Spinal cord (tissue), 10 donors: Measurements from ENCODE around the gene IL12A. TPM values are rescaled to one million over a fixed set of nuclear protein-coding genes. Genes with fewer than 3 reads are reported as not detected.

ENCODE experiments used
- DNase-seq, 6 donors: peaks; one replicate each; pipeline versions ENCODE4 v3.0.0 to v3.0.0-alpha.2; 2013 to 2015; ENCODE audit warnings: low spot score in 6 of 6, low read depth in 4 of 6
- H3K27ac ChIP-seq: one replicate; pipeline ENCODE4 v1.5.1; 2013; ENCODE audit warnings: low read depth, low read length, control low read depth
- H3K27me3 ChIP-seq: one replicate; pipeline ENCODE4 v1.6.1; 2013; ENCODE audit warnings: low read length; ENCODE audit not compliant: control insufficient read depth, insufficient read depth
- H3K36me3 ChIP-seq: one replicate; pipeline ENCODE4 v1.6.1; 2013; ENCODE audit warnings: low read length; ENCODE audit not compliant: control insufficient read depth, insufficient read depth
- H3K4me1 ChIP-seq: one replicate; pipeline ENCODE4 v1.6.1; 2013; ENCODE audit warnings: low read length; ENCODE audit not compliant: control insufficient read depth, insufficient read depth
- H3K4me3 ChIP-seq: one replicate; pipeline ENCODE4 v1.5.1; 2013; ENCODE audit warnings: low read depth, low read length, control low read depth
- H3K9me3 ChIP-seq: one replicate; pipeline ENCODE4 v1.6.1; 2013; ENCODE audit warnings: low read length; ENCODE audit not compliant: control insufficient read depth, insufficient read depth
- WGBS: methylation state at CpG from one replicate; pipeline ENCODE4 v1.1.5; 2013; ENCODE audit warnings: missing lambda C conversion rate; ENCODE audit not compliant: insufficient coverage; 5-methylcytosine and 5-hydroxymethylcytosine counted together
- polyA plus RNA-seq, 2 donors: library from polyadenylated mRNA; unstranded; fragments of 120-200 nt; gene quantifications; one replicate each; pipeline ENCODE4 v1.2.1, GENCODE V29; 2013; ENCODE audit not compliant: insufficient read length in 2 of 2
- total RNA-seq, 2 donors: library from RNA; depleted of rRNA in 1 of 2; stranded (reverse); fragments of 120-200 nt in 1 of 2; fragments of >200 nt in 1 of 2; gene quantifications; one replicate each; pipeline versions ENCODE4 v1.2.3 to v1.2.4, GENCODE V29; 2013 to 2014
- donor health status: healthy.

The IL12A gene
- total and polyA plus RNA-seq, 4 donors, result 2.3 to 7.5 (median 2.5) TPM

DNA sequence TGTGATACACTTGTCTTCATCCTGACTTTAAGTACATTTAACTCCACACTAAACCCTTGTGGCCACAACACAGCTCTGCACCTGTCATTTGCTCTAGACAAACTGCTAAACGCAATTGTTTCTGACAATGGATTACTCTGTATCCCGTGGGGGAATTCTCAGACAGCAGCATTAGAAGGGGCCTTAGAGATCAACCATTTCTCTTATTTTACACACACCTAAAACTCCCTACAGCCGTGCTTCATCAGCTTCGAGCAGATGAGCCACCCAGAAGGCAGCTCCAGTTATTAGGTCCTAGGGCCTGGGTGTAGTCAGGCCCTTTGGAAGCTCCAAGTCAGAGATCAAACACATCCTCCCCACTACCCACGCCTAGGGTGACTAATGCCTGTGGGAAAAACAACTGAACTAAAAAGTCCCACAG is 1.3 kb upstream of the IL12A start:
- DNase-seq, result no peak
- 78% methylated on average over 5 of the region's 5 CpGs for WGBS
- H3K4me3 ChIP-seq, result no peak overlapping the region
- H3K36me3 ChIP-seq, result no peaks in the 10 kb centered on the region
- peaks cover 5% of the 10 kb centered on the region for H3K27me3 ChIP-seq
- peaks cover 4% of the 10 kb centered on the region for H3K9me3 ChIP-seq
- H3K4me1 ChIP-seq, result peaks cover 25% of the 10 kb centered on the region
- H3K27ac ChIP-seq, result no peak overlapping the region

DNA sequence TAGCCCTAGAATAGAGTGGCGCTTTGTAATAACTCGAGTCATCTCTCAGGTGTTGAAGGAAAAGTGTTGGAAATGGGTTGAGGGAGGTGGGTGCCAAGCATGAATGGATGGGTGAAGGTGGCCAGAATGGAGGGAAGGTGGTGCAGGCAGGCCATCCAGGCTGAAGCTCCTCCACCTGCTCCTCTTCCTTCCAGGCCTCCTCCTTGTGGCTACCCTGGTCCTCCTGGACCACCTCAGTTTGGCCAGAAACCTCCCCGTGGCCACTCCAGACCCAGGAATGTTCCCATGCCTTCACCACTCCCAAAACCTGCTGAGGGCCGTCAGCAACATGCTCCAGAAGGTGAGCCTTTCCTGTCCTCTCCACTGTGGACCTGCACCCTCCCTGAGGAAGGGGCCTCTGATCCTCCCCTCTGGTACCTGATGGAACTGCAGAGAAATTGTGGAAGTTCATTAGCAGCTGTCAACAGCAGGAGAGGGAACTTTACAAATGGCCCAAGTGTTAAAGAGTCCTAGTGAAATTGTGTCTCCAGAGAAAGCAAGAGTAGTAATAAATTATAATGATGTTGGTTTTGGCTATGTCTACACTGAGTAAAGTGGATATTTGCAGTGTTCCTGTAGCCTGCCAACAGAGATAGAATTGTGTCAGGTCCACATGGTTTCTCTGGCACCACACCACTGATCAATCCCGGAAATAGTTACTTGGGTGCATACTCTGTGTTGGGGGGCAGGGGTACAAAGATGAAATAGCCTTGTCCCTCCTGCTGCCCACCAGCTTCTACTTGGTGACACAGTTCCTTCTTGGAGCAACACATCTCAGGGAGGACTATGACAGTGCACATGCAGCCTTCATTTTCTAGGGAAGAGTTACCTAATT is 1.6 kb downstream of the IL12A start:
- peaks cover 25% of the 10 kb centered on the region for H3K4me1 ChIP-seq
- WGBS, result 87% methylated on average over 3 of the region's 5 CpGs
- H3K9me3 ChIP-seq, result peaks cover 4% of the 10 kb centered on the region
- H3K36me3 ChIP-seq, result no peaks in the 10 kb centered on the region
- no peak overlapping the region for H3K4me3 ChIP-seq
- peaks cover 5% of the 10 kb centered on the region for H3K27me3 ChIP-seq
- H3K27ac ChIP-seq, result no peak overlapping the region
- DNase-seq, result no peak

DNA sequence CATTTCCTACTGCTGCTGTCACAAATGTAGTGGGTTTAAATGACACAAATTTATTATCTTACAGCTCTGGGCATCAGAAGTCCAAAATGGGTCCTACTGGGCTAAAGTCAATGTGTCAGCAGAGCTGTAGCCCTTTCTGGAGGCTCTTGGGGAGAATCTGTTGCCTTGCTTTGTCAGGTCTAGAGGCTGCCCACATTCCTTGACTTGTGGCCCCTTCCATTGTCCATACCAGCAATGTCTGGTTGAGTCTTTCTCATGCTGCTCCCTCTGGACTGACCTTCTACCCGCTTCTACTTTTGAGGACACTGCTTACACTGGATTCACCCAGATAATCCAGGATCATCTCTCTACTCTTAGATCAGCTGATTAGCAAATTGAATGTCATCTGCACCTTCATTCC is 3.0 kb downstream of the IL12A start:
- peaks cover 4% of the 10 kb centered on the region for H3K9me3 ChIP-seq
- no CpG with 5 or more reads among the region's 1 CpG for WGBS
- no peak overlapping the region for H3K4me3 ChIP-seq
- H3K4me1 ChIP-seq, result peaks cover 25% of the 10 kb centered on the region
- DNase-seq, result no peak
- no peak overlapping the region for H3K27ac ChIP-seq
- no peaks in the 10 kb centered on the region for H3K36me3 ChIP-seq
- H3K27me3 ChIP-seq, result peaks cover 5% of the 10 kb centered on the region

DNA sequence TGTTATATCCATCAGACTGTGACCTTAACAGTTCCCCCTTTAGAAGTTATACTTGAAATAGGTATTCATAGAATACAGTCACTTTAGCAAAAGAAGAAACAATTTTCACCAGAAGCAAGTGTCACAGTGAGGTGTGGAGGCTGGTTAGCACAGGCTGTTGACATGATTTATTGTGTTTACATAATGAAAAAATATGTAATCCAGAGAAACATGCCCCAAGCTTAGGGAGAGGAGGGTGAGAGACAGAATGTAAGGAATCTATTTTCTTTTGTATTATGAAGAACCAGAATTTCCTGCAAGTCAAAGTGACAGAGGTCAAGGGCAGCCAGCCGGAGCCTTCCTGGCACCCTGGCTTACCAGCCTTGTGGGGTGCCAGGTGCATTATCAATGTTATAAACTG is 4.0 kb downstream of the IL12A start:
- Histone ChIP-seq H3K27me3 (peaks cover 5% of the 10 kb centered on the region), H3K27ac (no peak overlapping the region), H3K4me1 (peaks cover 25% of the 10 kb centered on the region), H3K36me3 (no peaks in the 10 kb centered on the region), H3K4me3 (no peak overlapping the region), H3K9me3 (peaks cover 4% of the 10 kb centered on the region)
- no CpG with 5 or more reads among the region's 1 CpG for WGBS
- peak in 1 of 6 donors; percentile 51 for DNase-seq

DNA sequence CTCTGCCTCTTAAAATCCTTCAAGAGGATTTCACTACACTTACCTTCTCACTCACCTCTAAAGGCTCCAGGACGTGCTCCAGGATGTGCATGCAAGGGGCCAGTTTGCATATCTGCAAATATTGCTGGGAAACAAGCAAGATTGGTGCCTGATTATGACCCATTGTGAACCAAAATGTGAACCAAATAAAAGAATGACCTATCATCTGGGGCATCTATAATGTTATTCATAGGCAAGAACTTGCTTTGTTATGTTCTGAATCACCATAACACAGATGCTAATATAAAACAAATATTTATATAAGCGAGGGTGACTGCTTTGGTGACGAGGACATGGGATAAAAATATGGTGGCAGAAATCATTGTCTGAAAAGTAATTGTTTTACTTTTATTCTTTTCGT is 5.5 kb downstream of the IL12A start:
- WGBS, result 75% methylated on average over 2 of the region's 4 CpGs
- DNase-seq, result no peak
- H3K4me3 ChIP-seq, result no peak overlapping the region

DNA sequence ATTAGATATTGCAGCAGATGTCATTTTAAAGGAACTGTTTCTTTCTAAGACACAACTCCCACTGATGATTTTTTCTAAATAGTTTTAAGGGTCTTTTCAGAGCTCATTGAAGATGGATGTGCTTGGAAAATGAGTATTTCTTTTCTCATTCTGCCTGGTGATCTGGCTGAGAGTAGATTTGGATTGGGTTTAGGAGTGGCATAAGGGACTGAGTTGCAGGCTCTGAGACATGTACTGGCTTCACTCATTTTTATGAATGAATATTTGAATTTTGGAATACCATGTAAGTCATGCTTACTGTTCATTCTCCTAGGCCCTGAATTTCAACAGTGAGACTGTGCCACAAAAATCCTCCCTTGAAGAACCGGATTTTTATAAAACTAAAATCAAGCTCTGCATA is 6.5 kb downstream of the IL12A start:
- no CpG with 5 or more reads among the region's 1 CpG for WGBS
- Histone ChIP-seq H3K27me3 (no peaks in the 10 kb centered on the region), H3K4me1 (peaks cover 1% of the 10 kb centered on the region), H3K9me3 (peaks cover 4% of the 10 kb centered on the region), H3K36me3 (no peaks in the 10 kb centered on the region), H3K27ac (no peak overlapping the region), H3K4me3 (no peak overlapping the region)
- DNase-seq, result peak in 1 of 6 donors; percentile 69

More for the DNA sequence above, 5.5 kb downstream of the IL12A start:
- Histone ChIP-seq H3K36me3 (no peaks in the 10 kb centered on the region), H3K9me3 (peaks cover 4% of the 10 kb centered on the region), H3K27ac (no peak overlapping the region), H3K4me1 (peaks cover 10% of the 10 kb centered on the region), H3K27me3 (no peaks in the 10 kb centered on the region)

DNA sequence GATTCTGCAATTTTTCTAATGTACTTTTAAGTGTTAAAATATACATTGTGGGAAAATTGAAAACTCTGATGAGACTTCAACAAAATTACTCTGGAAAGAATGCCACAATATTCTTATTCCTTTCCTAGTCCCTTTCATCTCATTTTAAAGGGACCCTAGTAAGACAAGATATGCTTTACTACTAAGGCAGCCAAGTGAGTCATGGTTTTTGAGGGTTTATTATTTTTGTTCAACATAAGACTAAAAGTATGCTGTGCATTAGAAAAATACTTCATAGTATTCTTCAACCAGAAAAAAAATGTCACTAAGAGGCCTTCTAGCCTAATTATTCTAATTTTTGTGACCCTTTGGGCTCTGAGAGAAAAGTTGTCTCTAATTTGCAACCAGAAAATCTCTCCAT is 7.4 kb downstream of the IL12A start:
- H3K27me3 ChIP-seq, result no peaks in the 10 kb centered on the region
- H3K4me1 ChIP-seq, result no peaks in the 10 kb centered on the region
- peaks cover 4% of the 10 kb centered on the region for H3K9me3 ChIP-seq
- no peak overlapping the region for H3K27ac ChIP-seq
- no peaks in the 10 kb centered on the region for H3K36me3 ChIP-seq
- no peak overlapping the region for H3K4me3 ChIP-seq
- no peak for DNase-seq

DNA sequence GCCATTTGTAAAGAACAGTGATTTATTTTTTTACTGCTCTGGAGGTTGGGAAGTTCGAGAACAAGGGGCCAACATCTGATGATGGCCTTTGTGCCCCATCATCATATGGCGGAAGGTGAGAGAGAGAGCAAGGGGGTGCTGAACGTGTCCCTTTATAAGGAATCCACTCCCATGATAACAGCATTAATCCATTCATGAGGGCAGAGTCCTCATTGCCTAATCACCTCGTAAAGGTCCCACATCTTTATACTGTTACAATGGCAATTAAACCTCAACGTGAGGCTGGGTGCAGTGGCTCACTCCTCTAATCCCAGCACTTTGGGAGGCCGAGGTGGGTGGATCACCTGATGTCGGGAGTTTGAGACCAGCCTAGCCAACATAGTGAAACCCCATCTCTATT is 8.3 kb downstream of the IL12A start:
- no peak overlapping the region for H3K4me3 ChIP-seq
- 86% methylated on average over 4 of the region's 7 CpGs for WGBS
- H3K9me3 ChIP-seq, result no peaks in the 10 kb centered on the region
- peaks cover 4% of the 10 kb centered on the region for H3K4me1 ChIP-seq
- no peak for DNase-seq
- H3K27ac ChIP-seq, result no peak overlapping the region
- no peaks in the 10 kb centered on the region for H3K36me3 ChIP-seq
- H3K27me3 ChIP-seq, result no peaks in the 10 kb centered on the region

DNA sequence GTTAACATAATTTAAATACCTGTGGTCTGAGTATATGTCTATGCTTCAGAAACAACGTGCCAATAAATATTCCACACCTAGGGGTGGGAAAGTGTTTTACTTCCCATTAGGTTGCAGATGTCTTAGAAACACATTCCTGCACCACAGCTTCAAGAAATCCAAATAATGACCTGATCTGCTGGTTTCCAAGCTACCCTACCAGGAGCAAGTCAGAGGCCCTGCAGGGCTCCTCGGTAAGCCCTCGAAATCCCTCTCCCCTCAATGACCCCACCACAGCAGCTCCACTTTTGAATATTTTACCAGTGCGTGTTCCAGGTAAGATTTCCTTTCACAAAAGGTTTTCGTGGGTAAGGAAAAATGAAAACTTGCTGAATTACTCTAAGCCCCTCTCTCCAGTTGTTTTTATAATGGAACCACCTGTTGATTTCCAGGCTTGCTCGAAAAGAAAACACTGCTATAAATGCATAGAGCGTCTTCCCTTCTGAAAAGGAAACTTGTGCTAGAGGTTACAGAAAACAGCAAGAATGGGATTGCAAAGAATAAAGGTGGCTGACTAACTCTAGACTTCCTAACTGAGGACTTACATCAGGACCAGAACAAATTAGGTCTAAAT is 12.6 kb downstream of the IL12A start:
- Histone ChIP-seq H3K36me3 (no peaks in the 10 kb centered on the region), H3K27me3 (no peaks in the 10 kb centered on the region), H3K27ac (peak overlapping the region; percentile 1), H3K4me3 (no peak overlapping the region), H3K4me1 (peaks cover 10% of the 10 kb centered on the region), H3K9me3 (no peaks in the 10 kb centered on the region)
- WGBS, result 33% methylated on average over 1 of the region's 7 CpGs
- no peak for DNase-seq
